Stimulated activated CD8-positive, alpha-beta memory T cell treated with anti-CD3 and anti-CD28 coated beads, Interleukin-4, amount 100 ng/mL, for 48 hours (primary cell): ENCODE measurements around the gene SPON1.
"Not testable (repeated sequence)": the region's sequence is repeated elsewhere in the genome, so short reads cannot be mapped to it uniquely, and the experiment has no call there.

Experiments used
- DNase-seq: peaks from one replicate; pipeline ENCODE4 v3.0.0-alpha.2; 2020

SPON1 gene

GRCh38 chr11:13984616-13985450 lies 22.3 kb downstream of the SPON1 start:
- DNase-seq = no peak

- not testable (repeated sequence) for DNase-seq
Measured at GRCh38 chr11:13986695-13987094, 24.2 kb downstream of the SPON1 start.

GRCh38 chr11:13992158-13992856 lies 29.8 kb downstream of the SPON1 start:
- not testable (repeated sequence) for DNase-seq

- DNase-seq = no peak
Measured at GRCh38 chr11:13993096-13993765, 30.7 kb downstream of the SPON1 start.

- no peak for DNase-seq
Measured at GRCh38 chr11:13997881-13998280, 35.4 kb downstream of the SPON1 start.

GRCh38 chr11:13999704-14000103 lies 37.2 kb downstream of the SPON1 start:
- no peak for DNase-seq

- no peak for DNase-seq
Measured at GRCh38 chr11:14001597-14001996, 39.1 kb downstream of the SPON1 start.

- no peak for DNase-seq
Measured at GRCh38 chr11:14007566-14007965, 45.0 kb downstream of the SPON1 start.

GRCh38 chr11:14010665-14011064 lies 48.1 kb downstream of the SPON1 start:
- no peak for DNase-seq

- DNase-seq = no peak
Measured at GRCh38 chr11:14012846-14013245, 50.3 kb downstream of the SPON1 start.

GRCh38 chr11:14015711-14016110 lies 53.2 kb downstream of the SPON1 start:
- DNase-seq = no peak

- no peak for DNase-seq
Measured at GRCh38 chr11:14018441-14018840, 55.9 kb downstream of the SPON1 start.

GRCh38 chr11:14021738-14022137 lies 59.2 kb downstream of the SPON1 start:
- DNase-seq = no peak

GRCh38 chr11:14022251-14022650 lies 59.7 kb downstream of the SPON1 start:
- no peak for DNase-seq

GRCh38 chr11:14022821-14023220 lies 60.3 kb downstream of the SPON1 start:
- no peak for DNase-seq

GRCh38 chr11:14026961-14027360 lies 64.4 kb downstream of the SPON1 start:
- no peak for DNase-seq

GRCh38 chr11:14027525-14027924 lies 65.0 kb downstream of the SPON1 start:
- no peak for DNase-seq

GRCh38 chr11:14029440-14029839 lies 66.9 kb downstream of the SPON1 start:
- DNase-seq = no peak

GRCh38 chr11:14029971-14030920 lies 67.7 kb downstream of the SPON1 start:
- DNase-seq = no peak

GRCh38 chr11:14035526-14035925 lies 73.0 kb downstream of the SPON1 start:
- not testable (repeated sequence) for DNase-seq

- DNase-seq = no peak
Measured at GRCh38 chr11:14036469-14036868, 73.9 kb downstream of the SPON1 start.

GRCh38 chr11:14041040-14041439 lies 78.5 kb downstream of the SPON1 start:
- no peak for DNase-seq

GRCh38 chr11:14041565-14041964 lies 79.0 kb downstream of the SPON1 start:
- no peak for DNase-seq
